ENCODE results near the gene TSSK1B. TPM values are rescaled to one million over a fixed set of nuclear protein-coding genes. Genes with fewer than 3 reads are reported as not detected.

TSSK1B gene
- total RNA-seq, 1 experiment from 2014 or later = 0.17 TPM

- no peak overlapping the region for H3K4me2 ChIP-seq (ENCODE audit: insufficient read depth, insufficient read length, low read length)
- H2BK15ac ChIP-seq (ENCODE audit: low read depth, low read length) = no peak overlapping the region
- no peak overlapping the region for H4K5ac ChIP-seq (ENCODE audit: insufficient read length, low read depth, low read length)
- no peaks in the 10 kb centered on the region for H3K9me3 ChIP-seq (ENCODE audit: control insufficient read depth, low read depth, low read length)
- H2AK5ac ChIP-seq (ENCODE audit: insufficient read length, low read length) = no peak overlapping the region
- TF ChIP-seq CTCF (conservative IDR thresholded peaks at IDR 0.05) = no peak
- Mint-ChIP-seq H3K36me3 (ENCODE audit: insufficient read depth in 1 of 3, low read depth in 3 of 3) (no peaks in the 10 kb centered on the region), H3K27me3 (ENCODE audit: low read depth) (no peaks in the 10 kb centered on the region), H3K9me3 (no peaks in the 10 kb centered on the region), H3K27ac (no peak overlapping the region), H3K4me3 (no peak overlapping the region), H3K4me1 (peaks cover 6 to 8% of the 10 kb centered on the region in 2 experiments)
- H3K4ac ChIP-seq (ENCODE audit: low read depth, low read length) = no peak overlapping the region
- no peak overlapping the region for H4K91ac ChIP-seq (ENCODE audit: insufficient read length, low read depth, low read length)
- no peak overlapping the region for H3K56ac ChIP-seq (ENCODE audit: insufficient read length, low read depth, low read length)
- H2BK120ac ChIP-seq (ENCODE audit: low read depth, low read length, poor library complexity, severe bottlenecking) = no peak overlapping the region
- no peaks in the 10 kb centered on the region; the same call in 1 of the 2 replicates for H3K4me1 ChIP-seq (ENCODE audit: insufficient read depth, low read length)
- no peak overlapping the region for H3K18ac ChIP-seq (ENCODE audit: insufficient read length, low read depth, low read length)
- H3K79me1 ChIP-seq (ENCODE audit: insufficient read depth, low read depth, low read length, poor library complexity, severe bottlenecking) = no peaks in the 10 kb centered on the region
- no peaks in the 10 kb centered on the region for H3K23me2 ChIP-seq (ENCODE audit: insufficient read length, low read depth, low read length, poor library complexity, severe bottlenecking)
- no peak overlapping the region for H2BK12ac ChIP-seq (ENCODE audit: insufficient read length, low read depth, low read length)
- WGBS (ENCODE audit: extremely low coverage, insufficient read length, low lambda C conversion rate) = no CpG with 5 or more reads among the region's 4 CpGs
- H3K9ac ChIP-seq (ENCODE audit: extremely low read depth, insufficient read length, low read length) = no peak overlapping the region
- H3K23ac ChIP-seq (ENCODE audit: insufficient read length, low read depth, low read length) = no peak overlapping the region
- no peaks in the 10 kb centered on the region for H3K27me3 ChIP-seq (ENCODE audit: insufficient read depth, low read length)
- H2BK5ac ChIP-seq (ENCODE audit: insufficient read length, low read length) = no peak overlapping the region
- no peak overlapping the region for H3T11ph ChIP-seq (ENCODE audit: low read length)
- H3K79me2 ChIP-seq (ENCODE audit: insufficient read depth, low read length) = no peaks in the 10 kb centered on the region
- H2BK20ac ChIP-seq (ENCODE audit: low read depth, low read length, poor library complexity, severe bottlenecking) = no peak overlapping the region
- H4K8ac ChIP-seq (replicated peaks; ENCODE audit: insufficient read length, low read depth, low read length) = no peak overlapping the region
- H4K20me1 ChIP-seq (ENCODE audit: control insufficient read depth, insufficient read depth, insufficient read length) = no peaks in the 10 kb centered on the region
- no peak overlapping the region for H2AFZ ChIP-seq (ENCODE audit: low read length)
- DNase-seq = no peak
- H3K14ac ChIP-seq (ENCODE audit: insufficient read depth, low read length) = no peak overlapping the region
- H3K27ac ChIP-seq (ENCODE audit: insufficient read length, low read depth, low read length) = no peak overlapping the region
Measured at GRCh38 chr5:113384782-113385285, 50.0 kb downstream of the TSSK1B start.

All from H9 (cell line).